ENCODE measurements around the gene SLC40A1.
A peak's percentile ranks its signal among the peaks of the same experiment; 100 is the strongest.
"Not testable (repeated sequence)": the region's sequence is repeated elsewhere in the genome, so short reads cannot be mapped to it uniquely, and the experiment has no call there.

The SLC40A1 gene

GRCh38 chr2:189601652-189602051 is 21.1 kb upstream of the SLC40A1 start:
- H3K4me3 ChIP-seq (ENCODE audit: low read depth, low read length) = not testable (repeated sequence)

DNA sequence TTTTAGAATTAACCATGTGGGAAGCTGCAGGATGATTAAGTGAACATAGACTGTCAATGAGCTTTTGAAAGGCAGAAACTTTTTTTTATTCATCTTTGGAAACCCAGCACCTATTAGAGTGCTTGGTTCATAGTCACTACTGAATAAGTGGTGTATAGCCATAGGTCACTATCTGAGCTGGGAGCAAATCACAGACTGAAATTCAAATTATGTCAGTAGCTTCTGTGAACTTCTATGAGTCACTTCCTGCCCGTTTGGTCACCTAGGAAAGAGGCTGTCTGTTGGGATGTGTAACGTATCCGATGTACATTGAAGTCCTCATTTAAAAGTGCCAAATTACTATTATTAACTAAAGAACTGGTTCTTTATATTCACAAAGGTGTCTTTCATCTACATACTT is 20.5 kb upstream of the SLC40A1 start:
- no peak overlapping the region for H3K4me3 ChIP-seq (ENCODE audit: low read depth, low read length)

GRCh38 chr2:189599245-189599644 is 18.7 kb upstream of the SLC40A1 start:
- H3K4me3 ChIP-seq (ENCODE audit: low read depth, low read length) = no peak overlapping the region

DNA sequence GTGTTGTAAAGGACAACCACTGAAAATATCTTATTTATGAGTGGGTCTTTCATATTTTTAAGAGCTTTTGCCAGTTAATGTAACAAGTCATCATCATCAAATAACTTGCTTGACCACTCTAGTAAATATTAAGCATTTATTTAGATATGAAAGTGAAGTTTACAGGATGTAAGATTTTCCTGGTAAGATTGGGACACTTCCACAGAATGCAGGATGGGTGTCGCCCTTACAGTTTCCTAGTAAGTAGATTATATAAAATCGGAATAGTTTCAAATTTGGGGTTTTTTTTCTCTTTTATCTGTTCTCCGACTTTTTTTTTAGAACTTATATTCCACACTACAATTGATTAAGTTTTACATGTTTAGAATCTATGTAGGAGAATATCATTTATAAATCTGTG is 14.8 kb upstream of the SLC40A1 start:
- H3K4me3 ChIP-seq (ENCODE audit: low read depth, low read length) = no peak overlapping the region

DNA sequence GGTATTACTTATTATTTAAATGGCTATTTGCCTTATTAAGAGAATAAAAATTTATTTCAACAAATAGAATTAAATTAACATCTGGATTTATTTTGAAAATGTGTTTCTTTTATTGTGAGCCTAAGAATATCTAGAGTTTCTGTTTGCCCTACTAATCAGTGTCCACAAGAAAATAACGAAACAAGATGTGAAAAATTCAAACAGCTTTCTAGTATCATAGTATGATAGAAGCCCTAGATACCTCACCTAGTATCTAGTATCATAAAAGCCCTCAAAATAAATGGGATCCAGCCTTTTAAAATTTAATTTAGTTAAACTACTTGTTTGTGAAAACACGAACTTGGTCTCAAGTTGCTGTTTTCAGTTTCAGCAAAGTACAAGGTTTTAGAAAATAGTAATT is 13.7 kb upstream of the SLC40A1 start:
- H3K4me3 ChIP-seq (ENCODE audit: low read depth, low read length) = no peak overlapping the region

GRCh38 chr2:189593115-189593514 is 12.5 kb upstream of the SLC40A1 start:
- H3K4me3 ChIP-seq (ENCODE audit: low read depth, low read length) = no peak overlapping the region

GRCh38 chr2:189592353-189592984 is 11.9 kb upstream of the SLC40A1 start:
- H3K4me3 ChIP-seq (ENCODE audit: low read depth, low read length) = no peak overlapping the region

GRCh38 chr2:189587780-189588179 is 7.2 kb upstream of the SLC40A1 start:
- no peak overlapping the region for H3K4me3 ChIP-seq (ENCODE audit: low read depth, low read length)

DNA sequence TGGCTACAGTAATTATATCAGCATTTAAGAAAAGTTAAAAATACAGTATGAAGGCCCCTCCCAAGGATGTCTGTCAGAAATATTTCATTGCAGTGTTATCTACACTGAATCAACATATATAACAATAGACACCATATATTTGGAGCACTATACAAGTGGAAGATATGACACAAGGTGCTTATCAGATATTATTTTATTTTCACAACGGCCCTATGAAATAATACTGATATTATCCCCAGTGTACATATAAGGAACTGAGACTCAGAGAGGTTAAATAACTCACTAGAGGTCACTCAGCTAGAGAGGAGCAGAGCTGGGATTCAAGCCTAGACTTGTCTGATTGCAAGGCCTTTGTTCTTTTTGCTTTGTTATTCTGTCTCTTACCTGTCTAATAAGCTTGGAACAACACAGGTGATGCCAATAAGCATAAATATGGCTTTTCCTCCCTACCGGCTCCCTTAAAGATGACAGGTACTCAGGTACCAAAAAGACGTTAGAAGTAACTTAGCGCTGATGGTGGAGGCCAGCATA is 4.7 kb upstream of the SLC40A1 start:
- H3K4me3 ChIP-seq (ENCODE audit: low read depth, low read length) = no peak overlapping the region

GRCh38 chr2:189584686-189585085 is 4.1 kb upstream of the SLC40A1 start:
- no peak overlapping the region for H3K4me3 ChIP-seq (ENCODE audit: low read depth, low read length)

- H3K4me3 ChIP-seq (ENCODE audit: low read depth, low read length) = no peak overlapping the region
These were observed 2.9 kb upstream of the SLC40A1 start for GRCh38 chr2:189583227-189584198.

DNA sequence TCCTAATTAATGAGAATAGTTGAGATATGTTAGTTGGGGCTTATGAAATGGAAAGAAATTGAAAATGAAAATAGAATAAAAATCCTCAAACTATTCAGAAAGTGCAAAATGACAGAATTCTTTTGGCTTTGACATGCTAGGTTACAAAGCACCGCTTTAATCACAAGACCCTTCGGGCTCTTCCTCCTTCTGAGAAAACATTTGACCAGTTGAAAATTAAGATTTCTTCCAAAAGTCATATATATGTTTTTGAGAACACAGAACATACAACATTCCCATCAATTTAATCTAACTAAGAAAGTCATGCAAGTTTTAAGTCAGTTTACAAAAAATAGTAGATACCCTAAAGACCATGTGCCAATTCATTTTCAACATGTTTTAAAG is 2.2 kb upstream of the SLC40A1 start:
- no peak overlapping the region for H3K4me3 ChIP-seq (ENCODE audit: low read depth, low read length)

DNA sequence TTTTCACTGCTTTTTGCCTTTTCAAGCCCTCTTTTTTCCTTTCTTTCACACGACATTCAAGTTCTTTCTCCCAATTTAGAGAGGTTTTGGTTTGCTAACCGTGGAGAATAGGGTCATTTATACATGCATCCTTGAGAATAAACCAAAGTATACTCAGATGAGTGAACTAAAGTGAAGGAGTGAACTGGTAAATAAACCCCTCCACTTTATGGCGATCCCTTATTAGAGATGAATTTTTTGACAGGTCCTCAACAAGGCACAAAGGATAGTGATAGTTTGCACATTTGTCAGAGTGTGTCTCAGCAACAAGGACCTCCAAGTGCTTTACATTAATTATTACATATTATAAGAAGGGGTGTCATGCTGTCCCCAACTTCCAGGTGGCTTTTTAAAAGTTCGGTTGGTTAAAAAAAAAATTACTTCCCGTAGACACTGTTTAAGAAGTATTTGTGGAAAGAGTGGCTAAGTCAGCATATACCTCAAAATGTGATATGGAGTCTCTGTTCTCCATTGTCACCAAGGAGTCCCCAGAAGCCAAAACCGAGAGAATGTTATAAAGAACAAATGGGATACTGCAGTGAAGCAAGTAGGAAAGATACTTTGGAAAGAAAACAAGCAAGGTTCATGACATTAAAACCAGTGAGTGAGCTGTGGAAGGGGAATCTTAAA is 1.7 kb upstream of the SLC40A1 start:
- H3K4me3 ChIP-seq (ENCODE audit: low read depth, low read length) = no peak overlapping the region

DNA sequence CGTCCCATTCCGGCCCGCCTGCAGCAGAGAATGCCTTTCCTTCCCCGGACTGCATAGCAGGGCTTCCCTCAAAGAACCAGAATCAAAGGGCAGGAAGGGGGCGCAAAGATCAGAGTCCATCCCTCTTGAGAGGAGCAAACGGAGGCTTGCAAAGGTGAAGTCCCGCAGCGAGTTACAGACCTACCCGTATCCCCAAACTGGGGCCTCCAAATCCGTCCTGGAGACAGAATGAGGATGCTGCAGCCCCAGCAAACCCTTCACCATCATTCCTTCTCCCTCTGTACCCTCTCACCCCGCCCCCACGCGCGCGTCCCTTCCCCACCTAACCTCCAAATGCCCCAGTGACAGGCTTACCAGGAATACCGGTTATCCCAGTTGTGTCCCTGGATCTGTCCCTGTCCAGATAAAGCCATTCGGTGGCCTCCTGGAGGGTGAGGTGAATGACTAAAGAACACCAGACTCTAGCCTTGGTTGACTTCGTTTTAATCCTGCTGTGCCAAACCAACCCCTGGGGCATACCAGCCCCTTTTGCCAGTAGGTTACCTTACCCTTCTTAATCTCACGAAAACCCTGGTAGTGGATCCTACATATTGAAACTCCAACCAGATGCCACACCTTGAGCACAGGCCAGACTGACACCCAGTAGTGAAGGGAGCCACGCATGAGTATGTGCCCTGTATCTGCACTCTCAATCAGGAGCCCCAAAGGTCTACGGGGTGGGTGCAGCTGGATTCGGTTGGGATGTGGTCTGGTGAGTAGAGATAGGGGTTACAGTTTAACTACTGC is 961 bp upstream of the SLC40A1 start:
- H3K4me3 ChIP-seq (ENCODE audit: low read depth, low read length) = peak overlapping the region; percentile 50

GRCh38 chr2:189580241-189580651 is 340 bp downstream of the SLC40A1 start:
- H3K4me3 ChIP-seq (ENCODE audit: low read depth, low read length) = peak overlapping the region; percentile 48

DNA sequence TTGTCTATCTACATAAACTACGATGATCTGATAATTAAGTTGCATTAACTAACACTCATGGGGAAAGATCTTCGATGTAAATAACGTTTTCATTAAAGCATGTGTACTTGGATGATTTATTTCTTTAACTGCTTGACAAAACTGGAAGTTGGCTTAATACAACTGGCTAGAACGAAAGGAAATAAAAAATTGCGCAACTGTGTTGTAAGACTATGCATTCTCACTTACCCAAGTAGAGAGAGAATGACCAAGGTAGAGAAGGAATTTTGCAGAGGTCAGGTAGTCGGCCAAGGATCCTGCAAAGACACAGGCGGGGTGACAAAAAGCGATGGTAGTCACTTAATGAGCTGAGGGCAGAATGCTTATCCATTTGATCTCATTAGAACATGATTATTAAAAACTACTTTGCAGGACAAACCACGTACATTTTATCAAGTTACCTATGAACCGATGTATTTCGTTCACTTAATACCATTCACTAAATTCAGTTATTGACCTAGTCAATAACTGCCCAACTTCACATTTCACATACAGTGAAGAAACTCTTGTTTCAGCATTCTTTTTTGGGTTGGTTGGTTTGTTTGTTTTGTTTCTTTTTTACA is 900 bp downstream of the SLC40A1 start:
- H3K4me3 ChIP-seq (ENCODE audit: low read depth, low read length) = no peak overlapping the region

DNA sequence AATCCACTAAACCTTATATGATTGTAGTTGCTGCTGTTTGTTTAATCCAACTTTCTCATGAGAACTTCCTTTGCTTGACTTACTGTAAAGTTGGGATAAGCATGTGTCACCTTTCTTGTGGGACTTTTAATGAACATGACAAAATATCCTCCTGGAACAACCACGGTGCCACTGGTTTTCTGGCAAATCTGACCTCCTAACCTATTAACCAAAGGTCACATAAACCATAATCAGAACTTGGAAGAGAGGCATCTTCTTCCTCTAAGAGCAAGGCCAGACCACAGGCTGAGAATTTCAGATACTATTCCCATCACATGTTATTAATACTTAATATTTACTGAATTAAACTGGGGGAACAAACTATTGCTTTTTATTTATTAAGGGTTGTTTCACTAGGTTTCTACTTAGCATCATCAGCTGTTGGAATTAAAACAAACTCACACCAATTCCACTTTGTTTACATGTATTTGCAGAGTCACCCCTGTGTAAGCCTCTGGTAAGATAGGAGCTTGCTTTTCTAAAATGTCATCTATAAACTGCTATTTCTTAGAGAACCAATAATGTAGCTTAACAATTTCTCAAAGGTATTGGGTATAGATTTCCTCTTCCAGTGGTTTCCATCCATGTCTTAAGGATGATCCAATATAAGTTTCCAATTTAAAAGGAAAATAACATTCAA is 2.2 kb downstream of the SLC40A1 start:
- no peak overlapping the region for H3K4me3 ChIP-seq (ENCODE audit: low read depth, low read length)

GRCh38 chr2:189577121-189577520 is 3.5 kb downstream of the SLC40A1 start:
- H3K4me3 ChIP-seq (ENCODE audit: low read depth, low read length) = no peak overlapping the region

- H3K4me3 ChIP-seq (ENCODE audit: low read depth, low read length) = no peak overlapping the region
These were observed 4.2 kb downstream of the SLC40A1 start for GRCh38 chr2:189576396-189576795.

Data from iPS-11a (cell line).